ENCODE data around the gene AFTPH. TPM values are rescaled to one million over a fixed set of nuclear protein-coding genes. Genes with fewer than 3 reads are reported as not detected.

The AFTPH gene
- total RNA-seq, 1 experiment from 2014 or later = 13.5 TPM

DNA sequence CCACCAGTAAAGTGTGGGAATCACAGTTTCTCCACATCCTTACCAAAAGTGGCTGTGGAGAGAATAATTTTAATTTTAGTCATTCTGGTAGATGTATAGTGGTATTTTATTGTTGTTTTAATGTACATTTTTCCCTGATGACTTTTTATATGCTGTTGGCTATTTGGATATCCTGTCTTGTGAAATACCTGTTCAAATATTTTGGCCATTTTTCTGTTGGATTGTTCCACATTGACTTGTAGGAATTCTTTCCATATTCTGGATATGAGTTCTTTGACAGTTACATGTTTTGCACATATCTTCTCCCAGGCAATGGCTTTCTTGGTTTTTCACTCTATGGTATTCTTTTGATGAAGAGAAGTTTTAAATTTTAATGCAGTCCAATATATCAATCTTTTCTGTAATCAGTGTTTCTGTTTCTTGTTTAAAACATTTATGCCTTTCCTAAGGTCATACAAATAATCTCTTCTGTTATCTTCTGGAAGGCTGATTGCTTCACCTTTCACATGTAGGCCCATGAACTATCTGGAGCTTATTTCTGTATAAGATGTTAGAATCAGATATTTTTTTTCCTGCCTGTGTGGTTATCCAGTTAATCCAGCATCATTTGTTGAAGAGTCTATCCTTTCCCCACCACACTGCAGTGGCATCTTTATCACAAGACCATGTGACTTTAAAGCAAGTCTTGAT, 19.0 kb downstream of the AFTPH start:
- Mint-ChIP-seq H3K9me3 (no peaks in the 10 kb centered on the region; a peak in 1 of 5 replicates), H3K27me3 (ENCODE audit: low read depth) (no peaks in the 10 kb centered on the region; the same call in none of the 2 replicates), H3K27ac (no peak overlapping the region), H3K4me1 (peaks cover 8 to 15% of the 10 kb centered on the region in 2 experiments), H3K36me3 (ENCODE audit: insufficient read depth in 1 of 3, low read depth in 3 of 3) (no peaks in the 10 kb centered on the region; a peak in 1 of 7 replicates), H3K4me3 (no peak overlapping the region)
- Histone ChIP-seq H2BK20ac (ENCODE audit: low read depth, low read length, poor library complexity, severe bottlenecking) (no peak overlapping the region), H3K9ac (ENCODE audit: extremely low read depth, insufficient read length, low read length) (no peak overlapping the region), H4K20me1 (ENCODE audit: control insufficient read depth, insufficient read depth, insufficient read length) (no peaks in the 10 kb centered on the region), H3K56ac (ENCODE audit: insufficient read length, low read depth, low read length) (no peak overlapping the region), H4K5ac (ENCODE audit: insufficient read length, low read depth, low read length) (no peak overlapping the region), H4K91ac (ENCODE audit: insufficient read length, low read depth, low read length) (no peak overlapping the region), H2AK5ac (ENCODE audit: insufficient read length, low read length) (no peak overlapping the region), H3T11ph (ENCODE audit: low read length) (no peak overlapping the region), H3K18ac (ENCODE audit: insufficient read length, low read depth, low read length) (no peak overlapping the region), H3K9me3 (ENCODE audit: control insufficient read depth, low read depth, low read length) (no peaks in the 10 kb centered on the region), H3K79me1 (ENCODE audit: insufficient read depth, low read depth, low read length, poor library complexity, severe bottlenecking) (peaks cover 7% of the 10 kb centered on the region), H3K4me2 (ENCODE audit: insufficient read depth, insufficient read length, low read length) (no peak overlapping the region), H3K79me2 (ENCODE audit: insufficient read depth, low read length) (peaks cover 4% of the 10 kb centered on the region; the same call in 1 of the 2 replicates), H2BK120ac (ENCODE audit: low read depth, low read length, poor library complexity, severe bottlenecking) (no peak overlapping the region), H3K14ac (ENCODE audit: insufficient read depth, low read length) (no peak overlapping the region), H3K23ac (ENCODE audit: insufficient read length, low read depth, low read length) (no peak overlapping the region), H2BK5ac (ENCODE audit: insufficient read length, low read length) (no peak overlapping the region), H4K8ac (replicated peaks; ENCODE audit: insufficient read length, low read depth, low read length) (no peak overlapping the region), H3K27me3 (ENCODE audit: insufficient read depth, low read length) (no peaks in the 10 kb centered on the region), H2BK12ac (ENCODE audit: insufficient read length, low read depth, low read length) (no peak overlapping the region), H3K27ac (ENCODE audit: insufficient read length, low read depth, low read length) (no peak overlapping the region), H3K4me1 (ENCODE audit: insufficient read depth, low read length) (no peaks in the 10 kb centered on the region; the same call in 1 of the 2 replicates), H3K23me2 (ENCODE audit: insufficient read length, low read depth, low read length, poor library complexity, severe bottlenecking) (no peaks in the 10 kb centered on the region), H3K4ac (ENCODE audit: low read depth, low read length) (no peak overlapping the region), H2BK15ac (ENCODE audit: low read depth, low read length) (no peak overlapping the region), H2AFZ (ENCODE audit: low read length) (no peak overlapping the region)
- no peak for DNase-seq
- TF ChIP-seq, protein P1, sequence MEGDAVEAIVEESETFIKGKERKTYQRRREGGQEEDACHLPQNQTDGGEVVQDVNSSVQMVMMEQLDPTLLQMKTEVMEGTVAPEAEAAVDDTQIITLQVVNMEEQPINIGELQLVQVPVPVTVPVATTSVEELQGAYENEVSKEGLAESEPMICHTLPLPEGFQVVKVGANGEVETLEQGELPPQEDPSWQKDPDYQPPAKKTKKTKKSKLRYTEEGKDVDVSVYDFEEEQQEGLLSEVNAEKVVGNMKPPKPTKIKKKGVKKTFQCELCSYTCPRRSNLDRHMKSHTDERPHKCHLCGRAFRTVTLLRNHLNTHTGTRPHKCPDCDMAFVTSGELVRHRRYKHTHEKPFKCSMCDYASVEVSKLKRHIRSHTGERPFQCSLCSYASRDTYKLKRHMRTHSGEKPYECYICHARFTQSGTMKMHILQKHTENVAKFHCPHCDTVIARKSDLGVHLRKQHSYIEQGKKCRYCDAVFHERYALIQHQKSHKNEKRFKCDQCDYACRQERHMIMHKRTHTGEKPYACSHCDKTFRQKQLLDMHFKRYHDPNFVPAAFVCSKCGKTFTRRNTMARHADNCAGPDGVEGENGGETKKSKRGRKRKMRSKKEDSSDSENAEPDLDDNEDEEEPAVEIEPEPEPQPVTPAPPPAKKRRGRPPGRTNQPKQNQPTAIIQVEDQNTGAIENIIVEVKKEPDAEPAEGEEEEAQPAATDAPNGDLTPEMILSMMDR (conservative IDR thresholded peaks at IDR 0.05) = no peak

All from H9 (cell line).